LNCaP clone FGC (cell line): ENCODE results near the gene AACS.

ENCODE experiments used
- DNase-seq: peaks from one replicate; pipeline ENCODE4 v3.0.0-alpha.2; 2011; ENCODE audit warnings: low read depth
- H3K4me3 ChIP-seq: 2 replicates; pipeline ENCODE4 v1.5.1; 2011; ENCODE audit warnings: mild to moderate bottlenecking, low read depth, low read length, control low read depth
- CTCF ChIP-seq: IDR thresholded peaks from 2 replicates; pipeline ENCODE4 v1.5.1; 2012; ENCODE audit warnings: mild to moderate bottlenecking; ENCODE audit not compliant: control insufficient read depth, insufficient read depth; ENCODE audit errors: extremely low read depth

AACS gene

GRCh38 chr12:125097427-125097826, 32.2 kb downstream of the AACS start:
- no peak for DNase-seq
- no peak overlapping the region for H3K4me3 ChIP-seq
- no peak for TF ChIP-seq CTCF

GRCh38 chr12:125098676-125099408, 33.6 kb downstream of the AACS start:
- DNase-seq = no peak
- TF ChIP-seq CTCF = no peak

GRCh38 chr12:125099409-125099782, 34.2 kb downstream of the AACS start:
- H3K4me3 ChIP-seq = no peak overlapping the region
- TF ChIP-seq CTCF = no peak
- no peak for DNase-seq

More at GRCh38 chr12:125098676-125099408, 33.6 kb downstream of the AACS start:
- H3K4me3 ChIP-seq = no peak overlapping the region

- TF ChIP-seq CTCF = no peak
- DNase-seq = no peak
- H3K4me3 ChIP-seq = no peak overlapping the region
These were observed 35.6 kb downstream of the AACS start for GRCh38 chr12:125100551-125101434.

GRCh38 chr12:125104982-125105381, 39.7 kb downstream of the AACS start:
- TF ChIP-seq CTCF = no peak
- no peak overlapping the region for H3K4me3 ChIP-seq
- DNase-seq = no peak

GRCh38 chr12:125105600-125105999, 40.4 kb downstream of the AACS start:
- no peak for TF ChIP-seq CTCF
- no peak overlapping the region for H3K4me3 ChIP-seq
- DNase-seq = no peak
